ENCODE data around the gene KLK7.

The KLK7 gene
- 0 reads per million in 2 experiments for total RNA-seq

GRCh38 chr19:50983625-50984292, at the start of gene KLK7:
KLK7 (minus strand) TSS chr19:50983917; CDS start chr19:50982399, 1,518 bp downstream.
- DNase-seq (ENCODE audit: low read depth) = no peak

GRCh38 chr19:51031880-51032225, 48.1 kb upstream of the KLK7 start:
- no peak for DNase-seq (ENCODE audit: low read depth)

GRCh38 chr19:51031220-51031879, 47.6 kb upstream of the KLK7 start:
- no peak for DNase-seq (ENCODE audit: low read depth)

- DNase-seq (ENCODE audit: low read depth) = no peak
Observed at GRCh38 chr19:51030631-51031030, 46.9 kb upstream of the KLK7 start.

GRCh38 chr19:51029718-51030117, 46.0 kb upstream of the KLK7 start:
- DNase-seq (ENCODE audit: low read depth) = no peak

DNA sequence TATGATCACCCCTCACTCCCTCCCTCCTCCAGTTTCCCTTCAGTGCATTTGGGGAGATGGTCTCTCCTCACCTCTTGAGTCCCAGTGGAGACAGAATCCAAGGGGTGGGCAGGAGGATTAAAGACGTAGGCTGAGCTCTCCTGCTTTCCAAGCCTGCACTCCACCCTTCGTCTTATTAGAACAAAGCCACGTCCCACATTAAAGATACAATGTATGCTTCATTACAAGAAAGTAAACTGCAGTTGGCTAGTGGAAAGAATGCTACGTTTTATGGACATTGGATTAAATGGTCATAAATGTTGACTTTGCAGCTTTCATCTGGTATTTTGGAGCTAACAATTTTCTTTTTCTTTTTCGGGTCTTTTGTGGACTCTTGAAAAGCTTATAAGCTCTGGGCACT, 44.2 kb upstream of the KLK7 start:
- no peak for DNase-seq (ENCODE audit: low read depth)

DNA sequence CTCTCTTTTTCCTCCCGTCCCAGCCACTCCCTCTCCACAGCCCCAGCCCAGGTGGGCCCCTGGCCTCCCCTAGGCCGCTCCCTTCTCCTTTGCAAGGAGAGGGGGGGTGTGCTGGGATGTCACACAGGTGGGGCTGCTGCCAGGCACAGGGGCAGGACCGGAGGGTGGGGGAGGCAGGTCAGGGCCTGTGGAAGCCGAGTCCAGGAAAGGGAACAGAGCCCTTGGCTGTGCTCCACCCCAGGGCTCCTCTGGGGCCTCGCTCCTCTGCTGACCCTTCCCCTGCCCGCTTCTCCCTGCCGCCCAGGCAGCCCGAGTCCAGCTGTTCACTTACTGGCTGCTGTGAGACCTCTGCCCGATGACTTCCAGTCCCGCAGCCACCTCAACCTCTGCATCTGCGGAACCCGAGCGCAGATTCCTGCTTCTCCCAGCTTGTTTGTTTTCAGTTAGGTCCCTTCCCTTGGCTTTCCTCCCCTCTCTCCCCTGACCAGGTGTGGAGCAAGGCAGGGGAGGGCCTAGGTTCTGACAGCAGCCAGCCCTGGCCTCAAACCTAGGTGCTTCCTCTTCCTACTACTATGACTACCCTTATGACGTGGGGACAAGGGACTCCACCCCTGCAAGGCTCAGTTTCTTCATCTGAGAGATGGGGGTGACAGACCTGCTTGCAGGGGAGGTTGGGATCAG, 43.5 kb upstream of the KLK7 start:
- no peak for DNase-seq (ENCODE audit: low read depth)

DNA sequence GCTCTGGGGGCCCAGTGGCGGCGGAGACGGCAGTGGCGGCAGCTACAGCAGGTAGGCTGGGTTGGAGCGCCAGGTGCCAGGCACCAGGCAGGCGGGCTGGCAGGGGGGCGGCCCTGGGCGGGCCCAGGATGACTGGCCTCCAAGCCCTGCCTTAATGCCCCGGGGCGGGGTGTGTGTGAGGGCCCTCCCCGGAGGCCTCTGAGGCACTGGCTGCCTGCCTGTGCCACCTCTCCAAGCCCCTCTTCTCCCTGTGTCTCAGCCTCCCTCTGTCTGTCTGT, 42.8 kb upstream of the KLK7 start, which contains the start of gene KLK11:
Gene KLK11 (minus strand): TSS at position 63 of the 278 bp plus-strand sequence. CDS start 985 bp downstream, outside the sequence.
- no peak for DNase-seq (ENCODE audit: low read depth)

DNA sequence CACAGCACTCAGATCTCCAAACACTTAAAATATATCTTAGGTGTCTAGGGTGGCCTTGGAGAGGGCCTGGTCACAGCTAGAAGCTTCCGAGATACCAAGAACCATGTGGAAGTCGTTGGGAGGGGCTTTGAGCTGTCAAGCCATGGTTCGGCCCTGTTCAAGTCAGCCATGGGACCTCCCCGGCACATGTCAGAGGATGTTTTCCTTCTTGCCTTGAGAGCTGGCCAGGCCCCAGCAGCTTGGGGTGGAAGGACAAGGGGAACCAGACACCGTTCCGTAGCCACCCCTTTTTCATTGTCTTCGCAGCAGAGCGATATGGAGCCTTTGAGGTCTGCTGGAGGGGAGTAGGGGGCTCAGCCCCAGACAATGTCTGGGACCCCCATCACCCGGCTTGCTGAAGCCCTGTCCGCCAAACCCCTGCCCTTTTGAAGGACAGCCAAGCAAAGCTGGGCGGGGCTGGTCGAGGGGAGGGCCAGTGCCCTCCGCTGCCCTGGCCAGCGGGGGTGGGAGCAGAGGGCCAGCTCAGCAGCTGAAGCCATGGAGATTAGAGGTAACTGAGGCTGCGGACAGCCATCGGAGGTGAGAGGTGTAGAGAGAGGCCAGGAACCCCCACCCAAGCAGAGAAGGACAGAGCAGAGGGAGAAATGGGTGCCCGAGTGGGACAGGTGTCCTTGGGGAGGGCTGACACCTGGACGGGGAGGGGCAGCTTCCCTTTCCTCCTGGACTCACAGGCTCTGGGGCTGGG, 42.3 kb upstream of the KLK7 start:
- no peak for DNase-seq (ENCODE audit: low read depth)

GRCh38 chr19:51025401-51025800, 41.7 kb upstream of the KLK7 start:
- DNase-seq (ENCODE audit: low read depth) = no peak

DNA sequence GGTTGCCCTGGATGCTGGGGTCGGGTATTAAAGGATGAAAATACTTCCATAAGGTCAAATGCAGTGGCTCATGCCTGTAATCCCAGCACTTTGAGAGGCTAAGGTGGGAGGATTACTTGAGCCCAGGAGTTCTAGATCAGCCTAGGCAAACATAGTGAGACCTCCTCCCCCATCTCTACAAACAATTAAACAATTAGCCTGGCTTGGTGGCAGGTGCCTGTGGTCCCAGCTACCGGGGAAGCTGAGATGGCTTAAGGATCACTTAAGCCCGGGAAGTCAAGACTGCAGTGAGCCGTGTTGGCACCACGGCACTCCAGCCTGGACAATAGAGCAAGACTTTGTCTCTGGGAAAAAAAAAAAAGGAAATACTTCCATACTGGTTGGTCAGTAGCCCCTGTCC, 41.2 kb upstream of the KLK7 start:
- DNase-seq (ENCODE audit: low read depth) = no peak

- DNase-seq (ENCODE audit: low read depth) = no peak
Observed at GRCh38 chr19:51023946-51024345, 40.2 kb upstream of the KLK7 start.

DNA sequence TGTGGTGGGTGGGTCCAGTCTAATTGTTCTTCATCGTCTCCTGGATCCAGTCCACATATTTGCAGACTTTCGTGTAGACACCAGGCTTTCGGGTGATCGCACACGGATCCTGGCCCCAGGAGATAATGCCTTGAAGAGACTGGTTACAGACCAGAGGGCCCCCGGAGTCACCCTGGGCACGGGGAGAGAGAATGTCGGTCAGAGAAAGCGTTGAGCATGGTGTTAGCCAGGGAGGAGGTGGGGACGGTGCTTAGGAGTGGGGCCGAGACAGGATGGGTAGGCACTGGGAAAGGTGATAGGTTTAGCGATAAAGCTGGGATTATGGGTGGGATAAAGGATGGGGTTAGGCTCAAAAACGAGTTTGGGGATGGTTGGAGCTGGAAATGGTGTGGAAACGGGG, 38.8 kb upstream of the KLK7 start:
- DNase-seq (ENCODE audit: low read depth) = no peak

DNA sequence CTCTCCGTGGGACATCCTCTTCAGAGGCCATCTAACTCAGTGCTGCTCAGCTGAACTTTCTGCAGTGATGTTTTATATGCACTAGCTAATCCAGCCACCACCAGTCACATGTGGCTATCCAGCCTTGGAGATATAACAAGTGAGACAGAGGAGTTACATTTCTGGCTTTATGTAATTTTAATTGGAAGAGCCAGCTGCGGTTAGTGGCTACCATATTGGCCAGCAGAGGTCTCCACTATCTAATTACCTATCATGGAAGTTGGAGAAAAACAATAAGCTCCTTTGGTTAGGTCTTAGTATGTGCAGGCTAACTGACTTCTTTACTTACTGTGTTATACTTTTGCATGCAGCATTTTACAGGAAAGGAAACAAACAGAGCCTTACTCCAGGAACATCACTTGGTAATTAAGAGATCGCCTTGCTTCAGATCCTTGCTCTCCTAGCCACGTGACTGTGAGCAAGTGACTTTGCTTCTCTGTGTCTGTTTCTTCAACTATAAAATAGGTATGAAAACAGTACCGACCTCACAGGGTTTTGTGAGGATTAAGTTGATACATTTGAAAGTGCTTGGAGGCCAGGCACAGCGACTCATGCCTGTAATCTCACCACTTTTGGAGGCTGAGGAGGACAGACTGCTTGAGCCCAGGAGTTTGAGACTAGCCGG, 37.4 kb upstream of the KLK7 start:
- DNase-seq (ENCODE audit: low read depth) = no peak

DNA sequence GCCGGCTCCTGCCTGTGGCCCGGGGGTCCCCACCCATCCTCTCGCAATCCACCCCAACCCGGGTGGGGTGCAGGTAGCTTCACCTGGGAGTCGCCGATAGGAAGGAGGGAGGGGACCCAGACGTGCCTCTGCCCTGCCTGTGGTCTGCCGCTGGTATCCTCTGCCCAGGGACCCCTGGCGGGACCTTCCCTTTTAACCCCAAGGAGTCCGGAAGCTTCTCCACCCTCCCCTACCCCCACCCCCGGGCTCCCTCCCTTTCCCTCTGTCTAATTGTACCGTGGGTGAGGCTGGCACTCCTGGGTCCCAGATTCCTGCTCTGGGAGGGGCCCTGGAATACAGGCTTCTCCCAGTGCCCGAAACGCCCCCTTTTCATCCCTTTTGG, 35.8 kb upstream of the KLK7 start, which contains the start of gene KLK10:
Gene KLK10 (minus strand): TSS at position 166 of the 382 bp plus-strand sequence. CDS start 579 bp downstream, outside the sequence.
- no peak for DNase-seq (ENCODE audit: low read depth)

DNA sequence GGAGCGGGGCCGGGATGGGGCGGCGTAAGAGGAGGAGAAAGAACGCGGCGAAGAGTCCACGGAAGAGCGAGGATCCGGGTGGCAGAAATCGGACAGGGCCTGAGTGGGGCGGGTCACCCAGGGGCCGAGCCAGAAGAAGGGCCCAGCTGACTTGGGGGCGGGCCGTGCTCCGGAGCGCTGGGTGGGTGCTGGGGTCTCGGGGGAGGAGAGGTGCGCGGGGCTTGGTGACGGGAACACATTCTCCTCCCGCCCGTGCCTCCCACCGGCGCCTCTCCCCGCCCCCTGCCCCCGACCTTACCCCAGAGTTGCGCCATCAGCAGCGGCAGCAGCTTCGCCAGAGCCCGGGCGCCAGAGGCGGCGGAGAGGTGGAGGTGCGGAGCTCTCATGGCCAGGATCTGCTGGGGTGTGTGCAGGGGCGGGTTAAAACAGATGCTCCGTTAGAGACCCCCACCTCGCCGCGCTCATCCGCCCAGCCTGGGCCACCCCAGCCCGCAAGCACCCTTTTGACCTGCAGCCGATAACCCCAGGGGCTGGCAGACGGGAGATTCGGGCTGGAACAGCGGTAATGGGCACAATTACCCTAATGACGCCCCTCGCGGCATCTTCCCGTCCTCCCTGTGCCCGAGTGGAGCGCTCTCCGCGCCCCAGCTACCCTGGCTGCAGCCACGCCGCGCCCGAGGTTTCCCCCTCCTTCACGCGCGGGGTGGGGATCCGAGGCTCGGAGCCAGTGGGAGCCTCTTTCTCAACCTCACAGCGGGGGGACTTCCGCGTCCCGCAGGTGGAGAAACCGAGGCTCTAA, 35.2 kb upstream of the KLK7 start:
- no peak for DNase-seq (ENCODE audit: low read depth)

GRCh38 chr19:51016798-51017683, 33.3 kb upstream of the KLK7 start:
- no peak for DNase-seq (ENCODE audit: low read depth)

DNA sequence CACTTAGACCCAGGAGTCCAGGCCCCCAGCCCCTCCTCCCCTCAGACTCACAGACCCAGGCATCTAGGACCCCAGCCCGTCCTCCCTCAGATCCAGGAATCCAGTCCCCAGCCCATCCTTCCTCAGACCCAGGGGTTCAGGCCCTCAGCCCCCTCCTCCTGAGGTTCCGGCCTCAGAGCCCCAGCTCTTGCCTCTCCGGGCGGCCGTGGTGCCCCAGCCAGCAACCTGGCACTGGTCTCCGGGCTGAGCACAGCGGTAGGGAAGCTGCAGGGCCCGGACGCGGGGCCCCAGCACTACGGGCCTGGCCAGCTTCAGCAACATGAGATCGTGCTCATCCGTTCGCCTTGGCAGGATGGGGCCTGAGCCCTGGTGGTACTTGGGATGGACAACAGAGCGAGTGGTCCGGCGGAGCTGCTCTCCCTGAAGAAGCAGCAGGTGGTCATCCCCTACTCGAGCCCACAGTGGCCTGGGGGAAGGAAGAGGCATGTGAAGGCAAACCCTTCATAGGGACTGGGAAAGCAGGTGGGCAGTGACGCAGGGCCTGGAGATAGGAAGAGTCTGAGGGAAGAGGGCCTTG, 32.1 kb upstream of the KLK7 start:
- DNase-seq (ENCODE audit: low read depth) = no peak

DNA sequence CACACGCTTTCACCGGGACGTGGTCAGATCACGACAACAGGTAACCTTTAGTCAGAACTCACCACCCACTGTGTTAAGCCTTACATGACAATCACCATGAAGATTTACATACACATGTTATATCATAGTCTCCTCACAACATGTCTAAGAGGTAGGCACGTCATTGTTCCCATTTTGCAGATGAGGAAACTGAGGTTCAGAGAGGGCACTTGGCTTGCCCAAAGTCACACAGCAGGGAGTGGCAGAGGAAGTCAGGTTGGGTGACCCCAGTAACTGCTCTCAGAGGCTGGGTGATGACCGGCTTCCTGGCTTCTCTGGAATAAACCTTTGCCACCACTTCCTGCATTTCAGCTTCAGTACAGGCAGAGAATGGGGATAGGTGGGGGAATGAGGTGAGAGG, 30.5 kb upstream of the KLK7 start:
- DNase-seq (ENCODE audit: low read depth) = no peak

- DNase-seq (ENCODE audit: low read depth) = no peak
Observed at GRCh38 chr19:51012661-51013190, 29.0 kb upstream of the KLK7 start.

Measured in T follicular helper cell (primary cell).